Mammary epithelial cell (primary cell): Measurements from ENCODE around the gene DCTN3.

Experiments used
- EZH2 ChIP-seq: IDR thresholded peaks from 2 replicates; pipeline ENCODE4 v1.6.1; 2012; ENCODE audit warnings: low read length, inconsistent platforms, borderline replicate concordance
- TF ChIP-seq, protein P1 (sequence below), 2 donors: IDR thresholded peaks in 1 of 2; conservative IDR thresholded peaks in 1 of 2; 2 replicates each; pipeline ENCODE4 v1.5.1; 2011 to 2012; ENCODE audit warnings: inconsistent platforms in 2 of 2, low read length in 2 of 2, mild to moderate bottlenecking in 2 of 2, control low read depth in 1 of 2, low read depth in 1 of 2; ENCODE audit not compliant: insufficient read depth in 1 of 2; ENCODE audit errors: extremely low read depth in 1 of 2

- TF ChIP-seq, protein P1, sequence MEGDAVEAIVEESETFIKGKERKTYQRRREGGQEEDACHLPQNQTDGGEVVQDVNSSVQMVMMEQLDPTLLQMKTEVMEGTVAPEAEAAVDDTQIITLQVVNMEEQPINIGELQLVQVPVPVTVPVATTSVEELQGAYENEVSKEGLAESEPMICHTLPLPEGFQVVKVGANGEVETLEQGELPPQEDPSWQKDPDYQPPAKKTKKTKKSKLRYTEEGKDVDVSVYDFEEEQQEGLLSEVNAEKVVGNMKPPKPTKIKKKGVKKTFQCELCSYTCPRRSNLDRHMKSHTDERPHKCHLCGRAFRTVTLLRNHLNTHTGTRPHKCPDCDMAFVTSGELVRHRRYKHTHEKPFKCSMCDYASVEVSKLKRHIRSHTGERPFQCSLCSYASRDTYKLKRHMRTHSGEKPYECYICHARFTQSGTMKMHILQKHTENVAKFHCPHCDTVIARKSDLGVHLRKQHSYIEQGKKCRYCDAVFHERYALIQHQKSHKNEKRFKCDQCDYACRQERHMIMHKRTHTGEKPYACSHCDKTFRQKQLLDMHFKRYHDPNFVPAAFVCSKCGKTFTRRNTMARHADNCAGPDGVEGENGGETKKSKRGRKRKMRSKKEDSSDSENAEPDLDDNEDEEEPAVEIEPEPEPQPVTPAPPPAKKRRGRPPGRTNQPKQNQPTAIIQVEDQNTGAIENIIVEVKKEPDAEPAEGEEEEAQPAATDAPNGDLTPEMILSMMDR (conservative IDR thresholded peaks at IDR 0.05 in 1 of 2, IDR thresholded peaks at IDR 0.05 in 1 of 2; ENCODE audit: extremely low read depth in 1 of 2, insufficient read depth in 1 of 2, low read depth in 1 of 2, low read length in 2 of 2): no peak
- no peak for TF ChIP-seq EZH2
Measured at GRCh38 chr9:34601937-34602573, 18.2 kb downstream of the DCTN3 start.
